AG09309 (cell line): Measurements from ENCODE around the gene CYP3A4.
A peak's percentile ranks its signal among the peaks of the same experiment; 100 is the strongest.
"Not testable (repeated sequence)": the region's sequence is repeated elsewhere in the genome, so short reads cannot be mapped to it uniquely, and the experiment has no call there.

Experiments
- DNase-seq: peaks from one replicate; pipeline ENCODE4 v3.0.0-alpha.2; 2010; ENCODE audit warnings: low read depth
- H3K4me3 ChIP-seq: 2 replicates; pipeline ENCODE4 v1.5.1; 2011; ENCODE audit warnings: mild to moderate bottlenecking, low read depth, low read length, moderate library complexity; ENCODE audit not compliant: control insufficient read depth
- TF ChIP-seq, protein P1 (sequence below): IDR thresholded peaks from 2 replicates; pipeline ENCODE4 v1.5.1; 2011; ENCODE audit warnings: mild to moderate bottlenecking, low read depth, low read length, inconsistent platforms; ENCODE audit not compliant: insufficient read depth, control insufficient read depth; ENCODE audit errors: missing control alignments

Gene CYP3A4

DNA sequence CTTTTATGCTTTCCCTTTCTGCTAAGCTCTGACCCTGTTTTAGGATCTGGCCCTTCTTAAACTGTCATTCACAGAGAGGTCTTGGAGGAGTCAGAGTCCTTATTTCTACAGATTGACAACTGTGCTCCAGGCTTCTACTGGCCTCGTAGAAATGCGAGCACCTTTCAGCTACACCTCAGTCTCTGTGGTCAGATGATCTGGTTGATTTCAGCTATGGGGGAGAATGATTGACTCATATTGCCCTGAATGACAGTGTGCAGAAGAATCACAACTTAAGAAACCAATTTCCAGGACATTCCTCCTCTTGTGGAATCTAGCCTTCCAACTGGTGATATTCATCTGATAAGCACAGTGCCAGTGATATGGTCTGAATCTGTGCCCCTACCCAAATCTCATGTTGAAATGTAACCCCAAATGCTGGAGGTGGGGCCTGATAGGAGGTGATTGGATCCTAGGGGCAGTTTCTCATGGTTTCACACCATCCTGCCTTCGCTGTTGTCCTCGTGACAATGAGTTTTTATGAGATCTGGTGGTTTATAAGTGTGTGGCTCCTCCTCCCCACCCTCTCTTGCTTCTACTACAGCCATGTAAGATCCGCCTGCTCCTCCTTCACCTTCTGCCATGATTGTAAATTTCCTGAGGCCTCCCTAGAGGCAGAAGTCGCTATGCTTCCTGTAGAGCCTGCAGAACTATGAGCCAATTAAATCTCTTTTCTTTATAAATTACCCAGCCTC, 35.0 kb downstream of the CYP3A4 start:
- no peak for DNase-seq
- no peak overlapping the region for H3K4me3 ChIP-seq
- TF ChIP-seq, protein P1, sequence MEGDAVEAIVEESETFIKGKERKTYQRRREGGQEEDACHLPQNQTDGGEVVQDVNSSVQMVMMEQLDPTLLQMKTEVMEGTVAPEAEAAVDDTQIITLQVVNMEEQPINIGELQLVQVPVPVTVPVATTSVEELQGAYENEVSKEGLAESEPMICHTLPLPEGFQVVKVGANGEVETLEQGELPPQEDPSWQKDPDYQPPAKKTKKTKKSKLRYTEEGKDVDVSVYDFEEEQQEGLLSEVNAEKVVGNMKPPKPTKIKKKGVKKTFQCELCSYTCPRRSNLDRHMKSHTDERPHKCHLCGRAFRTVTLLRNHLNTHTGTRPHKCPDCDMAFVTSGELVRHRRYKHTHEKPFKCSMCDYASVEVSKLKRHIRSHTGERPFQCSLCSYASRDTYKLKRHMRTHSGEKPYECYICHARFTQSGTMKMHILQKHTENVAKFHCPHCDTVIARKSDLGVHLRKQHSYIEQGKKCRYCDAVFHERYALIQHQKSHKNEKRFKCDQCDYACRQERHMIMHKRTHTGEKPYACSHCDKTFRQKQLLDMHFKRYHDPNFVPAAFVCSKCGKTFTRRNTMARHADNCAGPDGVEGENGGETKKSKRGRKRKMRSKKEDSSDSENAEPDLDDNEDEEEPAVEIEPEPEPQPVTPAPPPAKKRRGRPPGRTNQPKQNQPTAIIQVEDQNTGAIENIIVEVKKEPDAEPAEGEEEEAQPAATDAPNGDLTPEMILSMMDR: no peak

- not testable (repeated sequence) for DNase-seq, H3K4me3 ChIP-seq
These were observed 37.1 kb downstream of the CYP3A4 start for GRCh38 chr7:99746915-99747314.

GRCh38 chr7:99745395-99745794, 38.6 kb downstream of the CYP3A4 start:
- not testable (repeated sequence) for DNase-seq, H3K4me3 ChIP-seq

DNA sequence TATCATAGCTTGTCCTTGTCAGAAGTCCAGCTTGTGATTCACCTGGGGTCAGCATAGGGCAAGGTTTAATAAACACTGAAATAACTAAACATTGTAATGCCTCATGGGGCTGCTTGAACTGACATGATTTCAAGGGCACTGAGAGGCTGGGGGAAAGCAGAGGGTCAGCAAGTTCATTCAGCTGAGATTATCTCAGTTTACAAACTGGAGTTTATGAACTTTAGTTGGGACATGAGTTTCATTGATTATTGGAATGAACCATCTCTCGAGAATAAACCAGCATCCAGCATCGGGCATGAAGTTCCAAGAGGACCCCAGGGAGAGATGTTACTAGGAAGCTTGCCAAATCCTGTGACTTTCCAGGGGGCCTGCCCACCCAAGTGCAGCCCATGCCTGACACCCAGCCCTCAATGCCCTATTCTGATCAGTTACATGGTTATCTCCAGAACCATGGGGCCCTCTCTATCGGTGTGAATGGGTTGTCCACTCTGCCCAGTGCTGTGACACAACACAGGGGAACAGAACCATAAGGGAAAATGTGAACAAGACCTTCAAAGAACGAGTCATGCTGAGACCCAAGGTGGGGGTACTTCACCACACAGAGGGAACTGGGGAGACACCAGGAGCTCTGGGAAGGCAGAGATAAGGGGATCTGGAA, 41.1 kb downstream of the CYP3A4 start:
- no peak for DNase-seq
- no peak overlapping the region for H3K4me3 ChIP-seq
- TF ChIP-seq, protein P1: no peak

- TF ChIP-seq, protein P1: no peak
- no peak for DNase-seq
- no peak overlapping the region for H3K4me3 ChIP-seq
These were observed 42.6 kb downstream of the CYP3A4 start for GRCh38 chr7:99741441-99741795.

- H3K4me3 ChIP-seq: no peak overlapping the region
- peak; percentile 54 for DNase-seq
- TF ChIP-seq, protein P1: no peak
These were observed 43.2 kb downstream of the CYP3A4 start for GRCh38 chr7:99740573-99741440.

DNA sequence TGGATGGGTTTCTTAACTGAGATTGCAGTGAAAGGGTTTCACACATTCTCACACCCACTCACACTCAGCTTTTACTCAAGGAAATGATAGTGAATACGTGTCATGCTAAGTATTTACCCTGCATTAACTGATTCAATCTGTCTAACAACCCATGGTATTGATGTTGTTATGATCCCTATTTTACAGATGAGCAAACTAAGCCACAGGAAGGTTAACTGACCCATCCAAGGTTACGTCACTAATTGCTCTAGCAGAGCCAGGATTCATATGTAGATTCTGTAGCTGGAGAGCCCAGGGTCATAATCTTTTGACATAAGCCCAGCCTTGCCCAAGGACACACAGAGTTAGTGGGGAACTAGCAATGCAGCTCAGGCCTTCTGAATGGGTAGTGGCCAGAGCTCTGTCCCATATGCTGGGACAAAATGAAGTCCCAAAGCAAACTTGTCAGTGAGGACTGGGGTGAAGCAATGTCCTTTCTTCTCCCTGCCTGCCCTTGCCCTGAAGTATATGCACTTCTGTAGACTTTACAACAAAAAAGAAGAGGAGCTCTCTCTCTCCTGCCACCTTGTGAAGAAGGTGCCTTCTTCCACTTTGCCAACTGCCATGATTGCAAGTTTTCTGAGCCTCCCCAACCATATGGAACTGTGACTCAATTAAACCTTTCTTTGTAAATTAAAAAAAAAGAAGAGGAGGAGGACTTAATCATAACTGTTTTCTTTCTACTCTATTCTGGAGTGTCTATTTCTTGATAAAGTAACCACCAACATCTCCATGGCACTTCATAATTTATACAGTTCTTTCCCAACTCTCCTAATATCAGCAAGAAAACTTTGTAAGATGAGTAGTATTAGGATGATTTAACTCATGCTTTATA, 44.0 kb downstream of the CYP3A4 start:
- TF ChIP-seq, protein P1: no peak
- DNase-seq: no peak
- no peak overlapping the region for H3K4me3 ChIP-seq
